ENCODE results near the gene CARMIL3.

- no peak for TF ChIP-seq POLR2A (IDR thresholded peaks at IDR 0.05)
- TF ChIP-seq CTCF (IDR thresholded peaks at IDR 0.05) = no peak
- TF ChIP-seq POLR2AphosphoS5 (IDR thresholded peaks at IDR 0.05) = no peak
Observed at GRCh38 chr14:24093207-24093900, 41.5 kb downstream of the CARMIL3 start.
